RWPE2 (cell line): ENCODE measurements around the gene FUBP3.
A peak's percentile ranks its signal among the peaks of the same experiment; 100 is the strongest.

Experiments
- ATAC-seq: fragments of 200-7000 bp; cut with Tn5 transposase; 3 replicates; pipeline ENCODE4 v1.9.1; 2021; ENCODE audit warnings: low read depth
- DNase-seq: peaks from one replicate; pipeline ENCODE4 v3.0.0-alpha.2; 2020; ENCODE audit warnings: low spot score
- H3K27ac ChIP-seq: fragments of 450-650 bp; 2 replicates; pipeline ENCODE4 v1.5.1; 2017; ENCODE audit warnings: mild to moderate bottlenecking; ENCODE audit not compliant: poor library complexity, severe bottlenecking
- H3K27me3 ChIP-seq: fragments of 250-450 bp; sonication (Bioruptor Pico); 2 replicates; pipeline ENCODE4 v1.5.1; 2021; ENCODE audit warnings: mild to moderate bottlenecking, moderate library complexity; ENCODE audit not compliant: insufficient read depth, poor library complexity, severe bottlenecking
- H3K36me3 ChIP-seq: fragments of 250-450 bp; sonication (Bioruptor Pico); 2 replicates; pipeline ENCODE4 v1.5.1; 2020; ENCODE audit warnings: low read depth, mild to moderate bottlenecking, moderate library complexity
- H3K4me1 ChIP-seq: fragments of 250-450 bp; sonication (Bioruptor Pico); 2 replicates; pipeline ENCODE4 v1.5.1; 2021; ENCODE audit warnings: mild to moderate bottlenecking, moderate library complexity; ENCODE audit not compliant: insufficient read depth, poor library complexity, severe bottlenecking
- H3K4me3 ChIP-seq: fragments of 250-450 bp; sonication (Bioruptor Pico); 2 replicates; pipeline ENCODE4 v1.5.1; 2021; ENCODE audit warnings: mild to moderate bottlenecking, moderate library complexity; ENCODE audit not compliant: severe bottlenecking
- H3K9me3 ChIP-seq: fragments of 250-450 bp; sonication (Bioruptor Pico); 2 replicates; pipeline ENCODE4 v1.5.1; 2021; ENCODE audit warnings: mild to moderate bottlenecking, moderate library complexity; ENCODE audit not compliant: severe bottlenecking
- TF ChIP-seq, protein P1 (sequence below): fragments of 450-650 bp; IDR thresholded peaks from one replicate; pipeline ENCODE4 v1.5.1; 2017; ENCODE audit warnings: mild to moderate bottlenecking, moderate library complexity; ENCODE audit not compliant: poor library complexity, severe bottlenecking

Gene FUBP3

DNA sequence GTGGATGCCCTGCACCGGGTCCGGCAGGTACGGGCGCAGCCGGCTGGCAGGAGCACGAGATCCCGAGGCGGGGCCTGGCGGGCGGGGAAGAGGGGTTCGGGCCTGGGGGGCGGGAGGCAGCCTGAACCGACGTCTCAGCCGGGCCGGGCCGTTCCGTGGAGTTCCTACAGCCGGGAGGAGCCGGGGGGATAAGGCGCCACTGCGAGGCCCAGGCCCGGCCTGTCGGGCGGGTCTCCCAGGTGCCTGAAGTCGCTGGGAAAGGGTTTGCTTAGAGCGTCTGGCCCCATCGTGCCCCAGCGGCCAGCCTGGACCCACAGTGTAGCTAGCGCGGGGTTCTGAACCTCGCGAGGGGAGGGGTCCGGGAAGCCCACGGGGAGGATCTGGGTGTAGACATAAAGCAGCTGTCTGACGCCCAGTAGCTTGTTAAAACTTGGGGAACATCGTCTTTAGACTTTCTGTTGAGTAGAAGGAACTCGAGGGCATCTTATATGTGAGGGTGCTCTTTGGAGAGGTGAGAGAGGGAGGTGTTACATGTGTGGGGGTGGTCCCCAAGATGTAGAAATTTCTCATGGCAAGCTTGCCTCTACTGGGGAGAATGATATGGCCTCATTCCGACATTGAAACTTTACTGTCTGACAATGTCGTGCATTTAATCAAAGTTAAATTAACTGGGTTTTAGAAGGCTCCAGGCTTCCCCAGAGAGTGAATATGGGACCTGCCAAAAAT is 524 bp downstream of the FUBP3 start:
- Histone ChIP-seq H3K27me3 (no peaks in the 10 kb centered on the region), H3K4me3 (peak overlapping the region; percentile 78), H3K4me1 (no peaks in the 10 kb centered on the region), H3K27ac (peak overlapping the region; percentile 87), H3K36me3 (peaks cover 25% of the 10 kb centered on the region), H3K9me3 (no peaks in the 10 kb centered on the region)
- peak; percentile 11; the same call in 2 of the 3 replicates for ATAC-seq
- TF ChIP-seq, protein P1, sequence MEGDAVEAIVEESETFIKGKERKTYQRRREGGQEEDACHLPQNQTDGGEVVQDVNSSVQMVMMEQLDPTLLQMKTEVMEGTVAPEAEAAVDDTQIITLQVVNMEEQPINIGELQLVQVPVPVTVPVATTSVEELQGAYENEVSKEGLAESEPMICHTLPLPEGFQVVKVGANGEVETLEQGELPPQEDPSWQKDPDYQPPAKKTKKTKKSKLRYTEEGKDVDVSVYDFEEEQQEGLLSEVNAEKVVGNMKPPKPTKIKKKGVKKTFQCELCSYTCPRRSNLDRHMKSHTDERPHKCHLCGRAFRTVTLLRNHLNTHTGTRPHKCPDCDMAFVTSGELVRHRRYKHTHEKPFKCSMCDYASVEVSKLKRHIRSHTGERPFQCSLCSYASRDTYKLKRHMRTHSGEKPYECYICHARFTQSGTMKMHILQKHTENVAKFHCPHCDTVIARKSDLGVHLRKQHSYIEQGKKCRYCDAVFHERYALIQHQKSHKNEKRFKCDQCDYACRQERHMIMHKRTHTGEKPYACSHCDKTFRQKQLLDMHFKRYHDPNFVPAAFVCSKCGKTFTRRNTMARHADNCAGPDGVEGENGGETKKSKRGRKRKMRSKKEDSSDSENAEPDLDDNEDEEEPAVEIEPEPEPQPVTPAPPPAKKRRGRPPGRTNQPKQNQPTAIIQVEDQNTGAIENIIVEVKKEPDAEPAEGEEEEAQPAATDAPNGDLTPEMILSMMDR, result no peak
- peak; percentile 61 for DNase-seq

DNA sequence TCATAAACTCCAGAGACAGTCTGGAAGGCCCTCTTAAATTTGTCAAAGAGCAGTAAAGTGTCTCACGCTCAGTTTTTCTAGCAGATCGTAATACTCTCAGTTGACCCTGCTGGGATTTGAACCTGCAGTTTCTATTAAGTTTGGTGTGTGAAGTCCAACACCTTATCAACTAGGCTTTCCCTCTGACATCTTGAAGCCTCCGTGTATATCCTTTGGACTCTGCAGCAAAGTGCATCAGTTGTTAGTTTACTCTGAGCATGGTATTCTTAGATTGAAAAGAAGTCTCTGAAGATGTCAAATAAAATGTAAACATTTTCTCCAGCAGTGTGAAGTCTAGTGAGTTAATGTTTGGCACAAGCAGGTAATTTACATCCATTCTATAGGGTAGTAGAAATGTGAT is 2.4 kb downstream of the FUBP3 start:
- TF ChIP-seq, protein P1, result no peak
- DNase-seq, result no peak
- Histone ChIP-seq H3K36me3 (peaks cover 32% of the 10 kb centered on the region), H3K4me1 (no peaks in the 10 kb centered on the region), H3K27ac (no peak overlapping the region), H3K4me3 (no peak overlapping the region), H3K27me3 (no peaks in the 10 kb centered on the region), H3K9me3 (no peaks in the 10 kb centered on the region)
- ATAC-seq, result no peak

DNA sequence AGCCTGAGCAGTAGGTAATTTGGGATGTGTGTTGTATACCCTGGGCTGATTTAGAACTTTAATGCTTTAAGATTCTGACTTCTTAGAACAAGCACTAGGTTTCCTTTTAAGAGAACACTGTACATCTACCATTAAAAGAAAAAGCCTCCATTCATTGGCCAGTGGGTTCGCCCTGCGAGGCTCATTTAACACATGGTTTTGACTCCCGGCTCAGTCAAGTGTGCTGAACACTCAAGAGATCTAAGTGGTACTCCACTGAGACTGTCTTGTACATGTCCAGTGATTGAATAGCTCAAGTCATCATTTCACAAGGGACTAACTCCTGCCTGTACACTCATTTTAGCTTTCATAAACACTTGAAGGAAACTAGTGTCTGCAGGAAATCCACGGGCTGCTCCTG is 3.9 kb downstream of the FUBP3 start:
- no peak for ATAC-seq
- no peaks in the 10 kb centered on the region for H3K4me1 ChIP-seq
- peaks cover 32% of the 10 kb centered on the region for H3K36me3 ChIP-seq
- TF ChIP-seq, protein P1, result no peak
- H3K4me3 ChIP-seq, result no peak overlapping the region
- H3K9me3 ChIP-seq, result no peaks in the 10 kb centered on the region
- H3K27ac ChIP-seq, result no peak overlapping the region
- DNase-seq, result no peak
- no peaks in the 10 kb centered on the region for H3K27me3 ChIP-seq

DNA sequence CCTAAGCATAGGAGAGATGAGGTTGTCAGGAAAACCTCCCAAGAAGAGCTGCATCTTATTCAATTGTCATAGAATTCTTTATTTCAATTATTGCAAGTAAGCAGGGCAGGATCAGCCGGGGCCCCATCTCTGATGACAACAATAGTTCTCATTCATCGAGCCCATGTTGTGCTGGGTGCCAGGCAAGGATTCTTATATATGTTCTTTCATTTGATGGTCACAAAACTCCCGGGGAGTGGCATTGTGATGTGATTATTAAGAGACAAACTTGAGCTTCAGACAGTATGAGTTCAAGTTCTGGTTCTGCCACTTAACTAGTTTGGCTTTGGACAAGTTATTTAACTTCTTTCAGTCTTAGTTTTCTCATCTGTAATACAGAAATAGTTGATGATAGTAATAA is 8.5 kb downstream of the FUBP3 start:
- DNase-seq (no peak), ATAC-seq (no peak)
- Histone ChIP-seq H3K4me1 (no peaks in the 10 kb centered on the region), H3K36me3 (peaks cover 18% of the 10 kb centered on the region), H3K27me3 (no peaks in the 10 kb centered on the region), H3K27ac (no peak overlapping the region), H3K9me3 (no peaks in the 10 kb centered on the region), H3K4me3 (no peak overlapping the region)
- TF ChIP-seq, protein P1, result no peak

DNA sequence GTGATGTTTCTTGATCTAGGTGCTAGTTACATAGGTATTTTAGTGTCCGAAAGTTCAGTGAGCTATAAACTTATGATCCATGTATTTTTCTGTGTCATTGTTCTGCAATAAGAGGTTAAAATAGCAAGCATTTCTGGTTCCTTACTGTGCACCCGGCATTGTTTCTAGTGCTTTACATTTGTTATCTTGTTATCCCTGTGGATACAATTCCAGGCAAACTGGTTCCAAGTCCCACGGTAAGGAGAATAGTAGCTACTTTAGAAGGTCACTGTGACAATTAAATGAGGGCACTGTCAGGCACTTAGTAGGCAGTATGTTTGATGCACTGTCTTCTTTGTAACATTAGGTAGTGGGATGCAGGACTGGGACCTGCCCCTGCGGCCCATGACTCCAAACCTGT is 9.0 kb downstream of the FUBP3 start:
- TF ChIP-seq, protein P1, result no peak
- peaks cover 18% of the 10 kb centered on the region for H3K36me3 ChIP-seq
- ATAC-seq, result no peak

More for the DNA sequence above, 9.0 kb downstream of the FUBP3 start:
- no peaks in the 10 kb centered on the region for H3K4me1 ChIP-seq
- H3K27ac ChIP-seq, result no peak overlapping the region
- no peak overlapping the region for H3K4me3 ChIP-seq
- H3K27me3 ChIP-seq, result no peaks in the 10 kb centered on the region
- no peaks in the 10 kb centered on the region for H3K9me3 ChIP-seq
- no peak for DNase-seq
